ENCODE data around the gene STEAP1B.
"Not testable (repeated sequence)": the region's sequence is repeated elsewhere in the genome, so short reads cannot be mapped to it uniquely, and the experiment has no call there.

The STEAP1B gene

DNA sequence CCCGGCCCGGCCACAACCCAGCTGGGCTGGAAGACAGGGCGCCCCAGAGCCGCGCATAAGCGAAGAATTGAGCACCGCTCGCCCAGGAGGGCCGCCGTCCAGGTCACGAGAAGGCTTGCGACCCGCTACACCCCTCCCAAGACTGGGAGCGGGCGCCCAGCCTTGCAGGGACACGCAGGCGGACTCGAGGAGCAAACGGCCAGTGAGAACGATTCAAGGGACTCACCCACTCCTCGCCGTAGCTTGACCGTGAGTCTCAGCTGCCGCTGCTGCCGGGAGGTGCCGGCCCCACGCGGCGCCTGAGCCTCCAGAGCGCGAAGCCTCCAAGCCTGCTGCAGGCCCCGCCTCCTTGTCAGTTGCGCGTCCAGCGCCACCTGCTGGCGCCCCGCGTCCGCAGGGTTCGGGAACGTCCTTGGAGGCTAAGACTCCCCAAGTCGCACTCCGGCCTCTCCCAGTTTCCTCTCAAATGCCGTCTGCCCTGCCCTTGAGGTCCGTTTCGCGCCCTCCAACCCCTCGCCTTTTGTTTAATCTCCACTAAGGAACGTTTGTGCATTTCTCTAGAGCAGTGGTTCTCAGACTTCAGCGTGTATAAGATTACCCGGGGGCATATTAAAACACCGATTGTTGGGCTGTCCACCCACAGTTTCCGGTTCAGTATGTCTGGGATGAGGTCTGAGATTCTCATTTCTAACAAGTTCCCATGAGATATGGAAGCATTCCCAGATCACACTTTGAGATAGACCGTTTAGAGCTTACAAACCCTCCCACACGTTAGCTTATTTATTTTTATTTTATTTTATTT lies at the start of gene STEAP1B:
Gene STEAP1B (minus strand): TSS at position 301 of the 802 bp plus-strand sequence. CDS start 5,333 bp downstream, outside the sequence.
- DNase-seq = not testable (repeated sequence)

DNA sequence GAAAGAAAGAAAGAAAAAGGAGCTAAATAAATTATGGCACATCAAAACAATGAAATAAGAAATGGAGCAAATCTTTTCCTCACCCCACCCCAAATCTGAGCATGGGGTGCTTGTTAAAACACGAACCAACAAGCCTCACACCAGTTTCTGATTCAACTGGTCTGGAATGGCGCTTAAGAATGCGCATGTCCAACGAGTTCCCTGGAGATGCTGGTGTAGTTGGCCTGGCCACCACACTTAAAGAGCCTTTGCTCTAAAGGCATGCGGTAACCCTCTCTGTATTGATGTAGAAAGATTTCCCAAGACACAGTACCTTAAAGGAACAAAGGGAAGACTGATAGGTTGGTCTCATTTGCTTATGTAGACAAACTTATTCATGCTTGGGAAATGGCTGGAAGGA lies 49.1 kb upstream of the STEAP1B start:
- no peak for DNase-seq

DNA sequence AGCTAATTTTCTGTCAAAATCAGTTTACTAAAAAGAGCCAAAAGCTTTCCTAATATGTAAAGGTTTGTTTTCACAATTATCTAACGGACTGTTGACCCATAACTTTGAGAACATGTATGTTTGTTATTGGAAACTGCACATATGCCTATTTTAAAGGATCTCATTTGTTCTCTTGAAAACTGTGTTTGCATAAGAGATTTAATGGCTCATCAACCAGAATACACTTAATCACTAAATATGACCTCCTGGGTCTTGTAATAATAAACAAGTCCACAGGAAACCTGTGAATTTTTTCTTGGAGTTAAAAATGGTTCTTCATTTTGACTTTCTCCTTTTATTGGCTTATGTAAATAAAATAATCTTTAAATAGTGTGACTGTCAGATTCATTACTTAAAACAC lies 48.3 kb upstream of the STEAP1B start:
- DNase-seq = no peak

DNA sequence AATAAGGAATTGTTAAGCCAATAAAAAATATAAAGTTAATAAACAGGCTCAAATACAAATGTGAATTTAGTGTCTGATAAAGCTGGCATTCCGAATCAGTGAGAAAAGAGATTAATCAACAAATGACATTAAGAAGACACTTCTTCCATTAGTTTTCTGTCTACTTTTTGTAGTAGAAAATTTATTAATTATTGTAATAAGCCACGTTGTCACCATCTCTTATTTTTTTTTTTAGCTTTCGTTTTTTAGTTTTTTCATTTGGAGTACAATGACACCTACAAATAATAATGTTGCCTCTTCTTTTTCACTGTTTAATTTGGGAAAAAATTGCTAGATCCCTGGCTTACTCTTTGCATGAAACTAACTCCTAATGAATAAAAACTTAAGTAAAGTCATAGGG lies 46.8 kb upstream of the STEAP1B start:
- no peak for DNase-seq

DNA sequence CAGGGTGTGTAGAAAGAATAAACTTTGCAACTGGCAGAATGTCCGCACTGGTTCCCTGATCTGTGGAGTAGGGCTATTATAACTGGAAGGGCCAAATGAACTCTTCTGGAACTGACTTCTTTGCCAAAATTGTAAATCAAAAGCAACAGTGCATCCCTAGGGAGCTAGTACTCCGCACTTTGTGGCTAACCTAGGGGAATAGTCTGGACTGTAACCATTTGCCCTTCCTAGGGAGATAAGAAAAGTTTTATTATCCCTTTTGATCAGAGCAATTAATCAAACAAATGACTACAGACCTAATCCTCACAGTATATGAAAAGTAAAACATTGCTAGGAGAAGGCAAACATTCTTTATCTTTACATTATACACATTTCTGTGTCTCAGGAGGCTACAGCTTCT lies 45.5 kb upstream of the STEAP1B start:
- DNase-seq = no peak

DNA sequence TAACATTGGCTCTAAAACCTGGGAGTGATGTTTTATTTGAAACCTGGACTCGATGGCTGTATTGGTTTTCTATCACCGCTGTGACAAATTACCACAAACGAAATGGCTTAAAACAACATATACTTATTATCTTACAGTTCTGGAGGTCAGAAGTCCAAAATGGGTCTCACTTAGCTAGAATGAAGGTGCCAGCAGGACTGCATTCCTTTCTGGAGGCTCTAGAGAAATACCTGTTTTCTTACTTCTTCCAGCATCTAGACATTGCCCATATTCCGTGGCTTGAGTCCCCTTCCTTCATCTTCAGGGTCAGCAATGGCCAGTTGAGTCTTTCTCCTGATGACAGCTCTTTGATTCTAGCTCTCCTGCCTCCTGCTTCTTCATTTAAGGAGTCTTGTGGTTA lies 44.3 kb upstream of the STEAP1B start:
- DNase-seq = no peak

DNA sequence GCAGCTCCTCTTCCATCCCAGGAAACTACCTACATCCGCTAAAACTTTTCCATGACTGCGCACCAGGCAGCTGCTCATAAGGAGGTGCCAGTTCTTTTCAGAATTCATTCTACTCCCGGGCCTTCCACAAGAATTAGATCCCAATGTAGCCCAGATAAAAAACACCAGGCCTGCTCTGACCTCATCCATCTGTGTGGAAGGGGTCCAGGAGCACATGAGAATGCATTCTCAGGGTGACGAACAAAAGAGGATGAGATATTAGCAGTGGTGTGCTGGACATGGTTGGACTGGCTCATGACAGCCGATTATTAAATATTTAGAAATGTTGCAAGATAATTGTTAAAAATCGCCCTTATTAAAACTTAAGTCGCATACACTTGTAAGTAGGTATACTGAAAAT lies 43.2 kb upstream of the STEAP1B start:
- no peak for DNase-seq

DNA sequence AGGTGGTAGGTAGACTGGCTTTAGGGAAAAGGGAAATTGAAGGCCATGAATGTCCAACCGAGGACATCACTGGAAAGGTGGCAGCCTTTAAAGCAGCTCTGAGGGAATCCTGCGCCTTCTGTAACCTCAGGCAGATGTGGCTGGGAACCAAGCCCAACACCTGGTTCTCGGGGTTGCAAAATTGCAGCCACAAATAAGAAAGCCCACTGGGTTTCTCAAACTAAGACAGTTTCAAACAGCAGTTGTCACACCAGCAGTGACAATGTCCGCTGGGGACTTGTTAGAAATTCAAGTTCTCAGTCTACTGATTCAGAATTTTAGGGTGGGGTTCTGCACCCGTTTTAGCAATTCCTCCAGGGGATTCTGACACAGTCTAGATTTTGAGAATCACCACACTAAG lies 42.7 kb upstream of the STEAP1B start:
- no peak for DNase-seq

DNA sequence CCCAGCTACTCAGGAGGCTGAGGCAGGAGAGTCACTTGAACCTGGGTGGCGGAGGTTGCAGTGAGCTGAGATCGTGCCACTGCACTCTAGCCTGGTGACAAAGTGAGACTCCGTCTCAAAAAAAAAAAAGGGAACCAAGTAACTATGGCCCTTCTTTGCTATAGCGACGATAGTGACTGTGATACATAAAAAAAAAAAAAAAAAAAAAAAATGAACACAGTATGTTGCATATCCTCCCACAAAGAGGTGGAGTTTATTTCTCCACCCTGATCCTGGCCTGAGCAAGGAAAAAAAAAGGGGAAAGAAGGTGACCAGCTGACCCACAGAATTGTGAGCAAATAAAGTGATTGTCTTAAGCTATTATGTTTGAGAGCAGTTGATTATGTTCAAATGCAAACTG lies 42.3 kb upstream of the STEAP1B start:
- DNase-seq = no peak

DNA sequence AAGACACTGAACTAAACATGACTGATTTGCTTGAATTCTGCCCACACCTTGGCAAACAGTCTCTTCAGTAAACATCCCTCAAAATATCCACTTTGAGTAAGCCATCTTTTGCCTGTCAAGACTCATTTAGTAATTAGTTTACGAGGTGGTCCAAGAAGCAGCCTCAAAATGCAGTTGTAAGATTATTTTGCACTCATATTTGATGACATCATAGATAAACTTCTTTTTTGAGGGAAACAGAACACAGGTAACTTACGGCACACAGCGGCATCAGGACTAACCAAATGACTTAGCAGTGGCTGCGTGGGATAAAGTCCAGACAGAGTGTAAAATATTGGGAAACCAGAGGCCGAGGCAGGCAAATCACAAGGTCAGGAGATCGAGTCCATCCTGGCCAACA lies 41.8 kb upstream of the STEAP1B start:
- no peak for DNase-seq

DNA sequence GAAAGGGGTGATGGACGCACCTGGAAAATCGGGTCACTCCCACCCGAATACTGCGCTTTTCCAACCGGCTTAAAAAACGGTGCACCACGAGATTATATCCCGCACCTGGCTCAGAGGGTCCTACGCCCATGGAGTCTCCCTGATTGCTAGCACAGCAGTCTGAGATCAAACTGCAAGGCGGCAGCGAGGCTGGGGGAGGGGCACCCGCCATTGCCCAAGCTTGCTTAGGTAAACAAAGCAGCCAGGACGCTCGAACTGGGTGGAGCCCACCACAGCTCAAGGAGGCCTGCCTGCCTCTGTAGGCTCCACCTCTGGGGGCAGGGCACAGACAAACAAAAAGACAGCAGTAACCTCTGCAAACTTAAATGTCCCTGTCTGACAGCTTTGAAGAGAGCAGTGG lies 28.5 kb upstream of the STEAP1B start:
- not testable (repeated sequence) for DNase-seq

DNA sequence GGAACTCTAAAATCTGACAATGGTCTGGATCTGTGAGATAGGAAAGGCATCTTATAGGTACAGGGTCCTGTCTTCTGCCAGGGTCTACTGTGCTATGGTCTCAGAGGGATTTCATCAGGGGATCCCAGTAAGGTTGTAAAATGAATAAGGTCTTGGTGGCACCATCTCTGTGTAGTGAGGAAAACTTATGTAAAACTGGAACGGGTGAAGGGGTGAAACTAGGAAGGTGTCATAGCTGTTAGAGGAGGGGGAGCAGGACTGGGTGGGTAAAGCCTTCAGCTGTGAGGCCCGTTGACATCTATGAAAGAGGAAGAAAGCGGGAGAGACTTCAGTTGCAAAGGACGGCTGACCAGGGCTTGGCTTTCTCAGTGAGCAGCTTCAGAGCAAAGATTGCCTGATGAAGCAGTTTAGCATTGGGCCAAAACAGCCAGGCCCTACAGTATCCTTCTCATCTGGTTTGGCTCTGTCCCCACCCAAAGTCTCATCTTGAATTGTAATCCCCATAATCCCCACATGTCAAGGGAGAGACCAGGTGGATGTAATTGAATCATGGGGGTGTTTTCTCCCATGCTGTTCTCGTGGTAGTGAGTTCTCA lies 24.5 kb upstream of the STEAP1B start:
- not testable (repeated sequence) for DNase-seq

DNA sequence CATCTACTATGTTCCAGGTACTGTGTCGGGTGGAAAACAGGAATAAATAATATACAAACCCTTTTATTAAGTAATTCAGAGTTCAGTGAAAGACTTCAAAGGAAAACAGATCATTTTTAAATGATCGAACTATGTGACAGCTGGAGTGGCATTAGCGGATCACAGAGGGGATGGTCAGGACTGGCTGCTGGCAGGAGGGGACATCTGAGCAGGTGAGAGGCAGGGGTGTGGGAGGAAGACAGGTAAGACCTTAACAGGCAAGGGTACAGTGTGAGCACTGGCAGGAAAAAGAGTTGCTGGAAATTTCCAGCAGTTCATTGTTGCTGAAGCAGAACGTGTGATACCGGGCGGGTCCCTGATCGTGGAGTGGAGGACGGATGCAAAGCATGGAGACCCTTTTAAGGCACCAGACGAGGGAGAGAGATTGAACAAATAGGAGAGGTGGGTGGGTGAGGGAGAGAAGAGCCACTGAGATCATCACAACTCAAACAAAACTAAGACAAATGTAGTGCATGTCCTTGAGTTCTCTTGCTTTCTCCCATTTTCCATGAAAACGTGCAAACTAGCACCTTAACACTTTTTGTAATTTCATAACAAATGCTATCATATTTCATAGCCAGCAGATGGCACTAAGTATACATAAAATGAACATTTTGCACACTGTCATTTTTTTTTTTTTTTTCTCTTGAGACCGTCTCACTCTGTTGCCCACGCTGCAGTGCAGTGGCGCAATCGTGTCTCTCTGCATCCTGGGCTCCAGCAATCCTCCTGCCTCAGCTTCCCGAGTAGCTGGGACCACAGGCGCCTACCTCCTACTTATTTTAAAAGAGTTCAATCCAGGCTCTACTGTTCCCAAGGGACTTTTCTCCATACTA lies 23.7 kb upstream of the STEAP1B start:
- DNase-seq = not testable (repeated sequence)

DNA sequence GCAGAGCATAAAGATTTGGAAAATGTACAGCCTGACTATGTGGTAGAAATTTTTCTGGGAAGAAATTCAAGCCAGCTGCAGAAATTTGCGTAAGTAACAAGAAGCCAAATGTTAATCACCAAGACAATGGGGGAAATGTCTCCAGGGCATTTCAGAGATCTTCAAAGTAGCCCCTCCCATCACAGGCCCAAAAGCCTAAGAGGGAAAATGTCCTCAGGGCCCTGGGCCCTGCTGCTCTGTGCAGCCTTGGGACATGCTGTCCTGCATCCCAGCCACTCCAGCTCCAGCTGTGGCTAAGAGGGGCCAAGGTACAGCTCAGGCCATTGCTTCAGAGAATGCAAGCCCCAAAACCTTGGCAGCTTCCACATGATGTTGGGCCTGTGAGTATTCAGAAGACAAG lies 19.6 kb upstream of the STEAP1B start:
- DNase-seq = not testable (repeated sequence)

DNA sequence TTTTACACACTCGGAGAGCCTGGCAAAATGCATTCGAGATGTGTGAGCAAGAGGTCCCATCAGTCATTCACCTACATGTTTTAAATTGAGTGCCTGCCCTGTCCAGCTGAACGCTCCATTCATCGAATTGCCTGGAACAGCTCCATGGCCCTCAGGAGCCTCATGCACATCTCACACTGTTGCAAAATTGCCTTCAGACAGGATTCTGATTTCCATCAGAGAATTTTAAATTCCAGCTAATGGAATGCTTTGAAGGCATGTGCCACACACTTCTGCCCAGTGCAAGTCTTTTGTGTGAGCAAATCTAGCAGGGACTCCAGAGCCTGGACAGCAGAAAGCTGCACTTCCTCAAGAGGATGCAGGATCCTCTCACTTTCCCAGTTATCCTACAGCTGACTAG lies 17.0 kb upstream of the STEAP1B start:
- DNase-seq = not testable (repeated sequence)

DNA sequence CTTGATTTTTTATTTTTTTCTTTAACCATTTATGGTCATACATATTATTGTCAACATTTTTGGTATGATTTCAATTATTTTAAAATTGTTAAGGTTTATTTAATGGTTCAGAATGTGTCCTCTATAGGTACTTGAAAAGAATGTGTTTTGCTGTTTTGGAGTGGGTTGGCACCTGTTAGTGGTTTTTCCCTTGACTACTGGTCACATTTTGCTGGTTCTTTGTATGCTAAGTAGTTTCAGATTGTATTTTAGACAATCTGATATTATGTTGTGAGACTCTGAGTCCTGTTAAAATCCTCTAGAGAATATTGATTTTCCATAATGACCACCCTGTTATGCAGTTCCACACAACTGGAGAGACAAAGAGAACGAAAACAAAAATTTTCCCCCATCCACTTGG lies 15.0 kb upstream of the STEAP1B start:
- DNase-seq = not testable (repeated sequence)

DNA sequence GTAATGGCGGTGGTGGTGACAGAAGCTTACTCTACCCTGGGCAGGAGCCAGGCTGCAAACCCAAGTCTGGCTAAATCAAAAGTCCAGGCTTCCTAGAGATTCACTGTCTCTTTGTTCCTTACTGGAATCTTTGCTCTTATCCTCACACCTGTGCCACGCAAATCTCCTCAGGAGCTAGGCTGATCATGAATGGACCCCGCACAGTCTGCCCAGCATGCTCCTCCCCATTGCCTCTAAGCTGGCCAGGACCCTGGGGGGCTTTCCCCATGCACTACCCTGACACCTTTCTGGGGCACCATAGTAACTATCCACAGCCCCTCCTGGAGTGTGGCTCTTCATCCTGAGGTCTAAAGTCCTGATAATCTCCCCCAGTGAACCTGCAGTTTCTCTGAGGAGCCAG lies 7.3 kb upstream of the STEAP1B start:
- DNase-seq = not testable (repeated sequence)

DNA sequence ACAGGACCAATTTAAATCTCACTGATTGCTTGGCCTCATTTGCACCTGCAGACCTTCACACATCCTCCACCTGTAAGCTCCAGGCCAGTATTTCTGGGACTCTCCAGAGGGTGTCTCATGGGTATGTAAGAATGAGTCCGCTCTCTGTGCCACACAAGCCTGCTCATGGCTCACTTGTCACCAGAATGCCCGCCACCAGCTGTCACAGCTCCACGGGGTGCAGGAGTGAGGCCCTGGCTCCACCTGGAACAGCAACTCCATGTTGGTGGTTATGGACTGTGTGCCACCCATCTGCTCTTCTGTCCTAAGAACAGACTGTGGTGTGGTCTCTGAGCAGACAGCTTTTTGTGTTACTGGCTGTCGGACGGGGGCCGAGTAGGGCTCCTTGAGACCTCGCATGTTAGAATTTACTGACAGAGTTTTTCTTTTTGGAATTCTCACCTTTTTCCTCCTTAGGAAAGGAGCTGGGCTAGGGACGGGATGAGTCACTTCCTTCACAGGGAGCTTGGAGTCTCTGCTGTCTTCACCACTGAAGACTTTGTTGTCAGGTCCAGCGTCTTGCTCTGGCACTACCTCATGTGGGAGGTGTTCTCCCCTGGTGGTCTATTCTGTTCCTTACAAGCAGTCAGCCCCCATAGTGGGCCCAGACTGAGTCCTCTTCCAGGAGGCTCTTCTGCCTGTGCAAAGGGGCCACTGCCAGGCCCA lies 6.5 kb upstream of the STEAP1B start:
- DNase-seq = not testable (repeated sequence)

DNA sequence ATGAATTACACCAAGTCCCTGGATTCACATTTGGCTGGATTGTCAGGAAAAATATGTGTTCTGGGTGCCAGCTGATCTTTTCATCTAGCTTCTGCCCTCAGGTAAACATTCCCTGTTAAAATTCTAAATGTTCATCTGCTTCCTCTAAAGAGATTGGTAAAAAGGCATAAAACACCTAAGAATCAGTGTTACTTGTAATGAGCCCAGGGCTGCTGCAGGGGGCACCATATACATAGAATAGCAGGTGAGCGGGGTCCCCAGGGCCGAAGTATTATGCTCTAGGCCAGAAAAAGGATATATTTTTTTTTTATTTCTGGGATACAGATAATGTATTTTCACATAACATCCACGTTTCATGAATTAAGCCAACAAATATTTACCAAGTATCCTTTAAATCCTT lies 4.5 kb upstream of the STEAP1B start:
- not testable (repeated sequence) for DNase-seq

DNA sequence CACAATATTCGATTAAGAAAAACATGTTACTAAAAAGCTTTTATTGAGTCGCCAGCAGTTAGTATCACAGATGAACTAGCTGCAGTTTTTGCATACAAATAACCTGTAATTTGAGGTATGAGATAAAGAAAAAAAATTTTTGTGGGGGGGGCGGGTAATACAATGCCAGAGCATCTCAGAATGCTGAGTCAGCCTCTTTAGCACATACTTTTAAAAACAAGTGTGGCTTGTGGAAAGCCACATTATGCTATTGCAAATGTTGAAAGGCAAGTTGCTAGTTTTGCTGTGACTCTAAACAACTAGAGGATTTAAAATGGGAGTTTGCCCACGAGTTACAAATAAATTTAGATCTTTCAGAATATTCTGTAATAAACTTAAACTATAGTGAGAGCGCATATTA lies 2.1 kb upstream of the STEAP1B start:
- DNase-seq = not testable (repeated sequence)

DNA sequence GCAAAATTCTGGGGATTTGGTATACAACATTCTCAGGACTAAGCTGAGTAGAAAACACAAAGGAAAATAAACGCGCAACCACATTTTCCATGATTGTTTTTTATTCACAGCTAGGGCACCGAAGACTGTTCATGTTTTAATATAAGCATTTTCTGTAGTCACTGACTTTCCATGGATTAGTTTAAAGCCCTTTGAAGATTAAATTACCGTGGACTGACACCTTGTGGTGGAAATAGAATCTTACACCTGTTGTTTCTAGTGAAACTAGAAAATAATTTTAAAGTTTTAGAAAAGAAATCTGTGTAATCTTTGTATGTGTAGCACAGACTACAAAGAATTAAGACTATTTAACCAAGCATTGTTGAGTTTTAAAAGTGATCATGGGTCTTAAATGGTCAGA lies 1.3 kb upstream of the STEAP1B start:
- DNase-seq = not testable (repeated sequence)

DNA sequence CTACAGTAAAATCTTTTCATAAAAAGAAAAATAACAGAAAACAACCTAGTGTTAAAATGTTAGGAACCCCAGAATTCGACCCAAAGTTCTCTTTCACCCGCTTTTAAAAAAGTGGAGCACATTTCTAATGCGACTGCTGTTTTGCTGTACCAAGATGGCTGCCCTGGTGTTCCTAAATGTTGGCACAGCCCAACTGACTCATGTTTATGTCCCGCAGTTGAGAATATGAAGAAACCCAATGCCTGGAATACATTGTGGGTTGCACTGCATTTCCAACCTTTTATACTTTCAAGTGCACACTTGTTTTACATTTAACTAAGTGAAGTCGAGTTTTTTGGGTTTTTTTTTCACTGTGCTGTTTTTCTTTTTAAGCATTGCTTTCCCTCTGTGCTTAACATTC lies 944 bp downstream of the STEAP1B start:
- no peak for DNase-seq

DNA sequence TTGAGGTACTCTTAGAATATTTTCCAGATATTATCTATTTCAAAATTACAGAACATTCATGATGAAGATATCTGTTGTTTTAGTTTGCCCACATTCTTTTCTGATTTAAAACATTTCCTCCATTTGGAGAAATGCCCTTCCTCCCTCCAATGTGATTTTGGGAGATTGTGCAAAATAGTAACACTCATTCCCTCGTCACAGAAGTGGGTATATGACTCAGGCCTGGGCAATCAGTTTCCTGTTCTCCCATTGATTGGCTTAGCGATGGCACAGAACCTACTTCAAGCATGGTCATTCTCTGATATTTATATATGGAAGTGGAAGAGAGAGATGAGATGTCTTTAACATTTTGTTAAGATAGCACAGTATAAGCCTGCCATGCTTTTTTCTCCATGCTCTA lies 3.1 kb downstream of the STEAP1B start:
- not testable (repeated sequence) for DNase-seq
